Measurements from ENCODE around the gene OR2T5. TPM values are rescaled to one million over a fixed set of nuclear protein-coding genes. Genes with fewer than 3 reads are reported as not detected.
"Not testable (repeated sequence)": the region's sequence is repeated elsewhere in the genome, so short reads cannot be mapped to it uniquely, and the experiment has no call there.

The OR2T5 gene
- total RNA-seq, 1 donor from 2014 or later: not detected

- H3K27ac Mint-ChIP-seq: no peak overlapping the region
- no peak for DNase-seq (ENCODE audit: extremely low spot score, unreplicated experiment)
- TF ChIP-seq CTCF (conservative IDR thresholded peaks at IDR 0.05): no peak
- peaks cover 8% of the 10 kb centered on the region for H3K9me3 Mint-ChIP-seq
- no peaks in the 10 kb centered on the region for H3K36me3 Mint-ChIP-seq
- H3K27me3 Mint-ChIP-seq: no peaks in the 10 kb centered on the region
- no peak overlapping the region for H3K4me3 Mint-ChIP-seq
- H3K4me1 Mint-ChIP-seq (ENCODE audit: unreplicated experiment): no peaks in the 10 kb centered on the region
These were observed 33.5 kb downstream of the OR2T5 start for GRCh38 chr1:248521856-248522255.

- H3K27me3 Mint-ChIP-seq; H3K36me3 Mint-ChIP-seq; H3K27ac Mint-ChIP-seq; DNase-seq (ENCODE audit: extremely low spot score, unreplicated experiment); H3K4me1 Mint-ChIP-seq (ENCODE audit: unreplicated experiment); H3K9me3 Mint-ChIP-seq; H3K4me3 Mint-ChIP-seq: not testable (repeated sequence)
These were observed 49.1 kb downstream of the OR2T5 start for GRCh38 chr1:248537449-248537848.

Other genes with a start within 250 kb of the OR2T5 start
- not detected in 2 replicates for gene OR2T33, start 210.6 kb upstream of the OR2T5 start, total RNA-seq (ENCODE audit: low replicate concordance)
- not detected in 2 replicates for gene OR2T12, start 185.2 kb upstream of the OR2T5 start, total RNA-seq (ENCODE audit: low replicate concordance)
- not detected in 2 replicates for gene OR2M7, start 164.0 kb upstream of the OR2T5 start, total RNA-seq (ENCODE audit: low replicate concordance)
- gene OR14C36, start 139.8 kb upstream of the OR2T5 start, total RNA-seq (ENCODE audit: low replicate concordance): not detected in 2 replicates
- not detected in 2 replicates for gene OR2T4, start 126.9 kb upstream of the OR2T5 start, total RNA-seq (ENCODE audit: low replicate concordance)
- not detected in 2 replicates for gene OR2T6, start 112.8 kb upstream of the OR2T5 start, total RNA-seq (ENCODE audit: low replicate concordance)
- gene OR2T1, start 85.5 kb upstream of the OR2T5 start, total RNA-seq (ENCODE audit: low replicate concordance): not detected in 2 replicates
- not detected in 2 replicates for gene OR2T2, start 43.0 kb upstream of the OR2T5 start, total RNA-seq (ENCODE audit: low replicate concordance)
- gene OR2T3, start 15.2 kb upstream of the OR2T5 start, total RNA-seq (ENCODE audit: low replicate concordance): not detected in 2 replicates
- not detected in 2 replicates for gene OR2G6, start 19.5 kb downstream of the OR2T5 start, total RNA-seq (ENCODE audit: low replicate concordance)
- gene OR2T29, start 74.2 kb downstream of the OR2T5 start, total RNA-seq (ENCODE audit: low replicate concordance): not detected in 2 replicates
- gene OR2T34, start 86.2 kb downstream of the OR2T5 start, total RNA-seq (ENCODE audit: low replicate concordance): not detected in 2 replicates
- not detected in 2 replicates for gene OR2T10, start 109.1 kb downstream of the OR2T5 start, total RNA-seq (ENCODE audit: low replicate concordance)
- gene OR2T11, start 146.5 kb downstream of the OR2T5 start, total RNA-seq (ENCODE audit: low replicate concordance): not detected in 2 replicates
- gene OR2T35, start 156.7 kb downstream of the OR2T5 start, total RNA-seq (ENCODE audit: low replicate concordance): not detected in 2 replicates
- gene OR2T27, start 166.9 kb downstream of the OR2T5 start, total RNA-seq (ENCODE audit: low replicate concordance): not detected in 2 replicates
- not detected in 2 replicates for gene OR14I1, start 214.2 kb downstream of the OR2T5 start, total RNA-seq (ENCODE audit: low replicate concordance)

Measured in type B pancreatic cell (in vitro differentiated cells).